HCT116 (cell line): Measurements from ENCODE around the gene FGF3. TPM values are rescaled to one million over a fixed set of nuclear protein-coding genes. Genes with fewer than 3 reads are reported as not detected.

Experiments
- ATAC-seq: fragments of 200-7000 bp; cut with Tn5 transposase; 2 replicates; pipeline ENCODE4 v1.9.1; 2020; ENCODE audit warnings: mild to moderate bottlenecking, moderate library complexity
- BruUV-seq: library from RNA; stranded (reverse); fragments of 400-500 nt; replicated peaks from 2 replicates; lab custom pipeline; 2021; lab: Mats Ljungman, UMichigan
- CTCF ChIA-PET: fragments of 300-600 bp; sonication (Branson Sonifier 250); formaldehyde crosslinking; loops from one replicate; lab custom pipeline; 2021; ENCODE audit warnings: antibody characterized with exemption; lab: Charles Lee
- POLR2A ChIA-PET: fragments of 300-600, 350-600 bp; sonication (Branson Sonifier 250); formaldehyde crosslinking; loops from one replicate; lab custom pipeline; 2021; ENCODE audit warnings: antibody characterized with exemption; lab: Charles Lee
- RAD21 ChIA-PET, 2 experiments: fragments of 300-600 bp; sonication (Branson Sonifier 250); formaldehyde crosslinking; loops; one replicate each; lab custom pipeline; 2023; ENCODE audit warnings: low total read pairs in 2 of 2; ENCODE audit not compliant: uncharacterized antibody in 2 of 2, unreplicated experiment in 2 of 2, low non-redundant PET in 1 of 2; lab: Charles Lee
- DNase-seq: peaks from one replicate; pipeline ENCODE4 v3.0.0-alpha.2; 2010; ENCODE audit warnings: low read depth, low spot score
- H2AFZ ChIP-seq: fragments of 200-600 bp; shearing (Covaris generic), sonication (generic); 2 replicates; pipeline ENCODE4 v1.6.1; 2017; ENCODE audit warnings: low read depth, mixed run types, mixed read lengths, antibody characterized with exemption, low read length; ENCODE audit not compliant: poor library complexity, severe bottlenecking
- H3K27ac ChIP-seq: 2 replicates; pipeline ENCODE4 v1.5.1; 2012; ENCODE audit warnings: low read depth, low read length
- H3K27me3 ChIP-seq: fragments of 200-600 bp; sonication (generic); 2 replicates; pipeline ENCODE4 v1.6.1; 2016; ENCODE audit warnings: mixed run types, low read length, mixed read lengths; ENCODE audit not compliant: insufficient read depth
- H3K36me3 ChIP-seq, 2 experiments: fragments of 200-500 bp in 1 of 2; fragments of 200-600 bp in 1 of 2; sonication (Bioruptor generic) in 1 of 2; sonication (generic) in 1 of 2; 2 replicates each; pipeline versions ENCODE4 v1.5.1 to v1.6.1; 2014 to 2016; ENCODE audit warnings: low read length in 2 of 2, inconsistent platforms in 1 of 2, mixed read lengths in 1 of 2, mixed run types in 1 of 2; ENCODE audit not compliant: insufficient read depth in 2 of 2, control insufficient read depth in 1 of 2
- H3K4me1 ChIP-seq, 2 experiments: fragments of 200-600 bp in 1 of 2; sonication (generic) in 1 of 2; 2 replicates each; pipeline versions ENCODE4 v1.5.1 to v1.6.1; 2012 to 2017; ENCODE audit warnings: low read length in 2 of 2, inconsistent platforms in 1 of 2, mild to moderate bottlenecking in 1 of 2, mixed read lengths in 1 of 2, mixed run types in 1 of 2, moderate library complexity in 1 of 2; ENCODE audit not compliant: insufficient read depth in 2 of 2, control insufficient read depth in 1 of 2
- H3K4me2 ChIP-seq: fragments of 200-600 bp; sonication (generic); 2 replicates; pipeline ENCODE4 v1.6.1; 2017; ENCODE audit warnings: mixed run types, low read length, mixed read lengths
- H3K4me3 ChIP-seq, 2 experiments: fragments of 200-600 bp in 1 of 2; sonication (generic) in 1 of 2; replicated peaks in 1 of 2; 2 replicates each; pipeline ENCODE4 v1.5.1; 2011 to 2016; ENCODE audit warnings: low read length in 2 of 2, control low read depth in 1 of 2, low read depth in 1 of 2, mild to moderate bottlenecking in 1 of 2, mixed read lengths in 1 of 2, mixed run types in 1 of 2
- H3K79me2 ChIP-seq: fragments of 200-600 bp; sonication (generic); 2 replicates; pipeline ENCODE4 v1.6.1; 2017; ENCODE audit warnings: mild to moderate bottlenecking, mixed run types, low read length, moderate library complexity, mixed read lengths; ENCODE audit not compliant: insufficient read depth
- H3K9ac ChIP-seq: fragments of 200-600 bp; sonication (generic); 2 replicates; pipeline ENCODE4 v1.6.1; 2016; ENCODE audit warnings: low read length, mixed read lengths
- H3K9me2 ChIP-seq: fragments of 200-600 bp; sonication (generic), shearing (Covaris generic); 2 replicates; pipeline ENCODE4 v1.6.1; 2017; ENCODE audit warnings: mixed run types, mild to moderate bottlenecking, moderate library complexity; ENCODE audit not compliant: insufficient read depth
- H3K9me3 ChIP-seq, 2 experiments: fragments of 200-500 bp in 1 of 2; fragments of 200-600 bp in 1 of 2; sonication (Bioruptor generic) in 1 of 2; sonication (generic) in 1 of 2; 2 replicates each; pipeline ENCODE4 v1.6.1; 2014 to 2017; ENCODE audit warnings: low read length in 2 of 2, mixed read lengths in 2 of 2, inconsistent platforms in 1 of 2, low read depth in 1 of 2, mild to moderate bottlenecking in 1 of 2, mixed run types in 1 of 2, moderate library complexity in 1 of 2; ENCODE audit not compliant: control insufficient read depth in 1 of 2, insufficient read depth in 1 of 2
- H4K20me1 ChIP-seq: fragments of 200-600 bp; sonication (generic), shearing (Covaris generic); 2 replicates; pipeline ENCODE4 v1.6.1; 2017; ENCODE audit warnings: mixed run types, mild to moderate bottlenecking, moderate library complexity; ENCODE audit not compliant: insufficient read depth
- ATF3 ChIP-seq: IDR thresholded peaks from 2 replicates; pipeline ENCODE4 v1.6.1; 2012
- CBX3 ChIP-seq: IDR thresholded peaks from 2 replicates; pipeline ENCODE4 v1.6.1; 2012; ENCODE audit warnings: low read depth
- CEBPB ChIP-seq: IDR thresholded peaks from 2 replicates; pipeline ENCODE4 v1.6.1; 2012; ENCODE audit warnings: low read depth
- CTCF ChIP-seq, 3 experiments: fragments of 200-600 bp in 1 of 3; sonication (generic) in 1 of 3; IDR thresholded peaks in 2 of 3; conservative IDR thresholded peaks in 1 of 3; 2 replicates each; pipeline ENCODE4 v1.5.1; 2012 to 2017; ENCODE audit warnings: low read depth in 2 of 3, low read length in 2 of 3, antibody characterized with exemption in 1 of 3, borderline replicate concordance in 1 of 3, control low read depth in 1 of 3, mild to moderate bottlenecking in 1 of 3, mixed read lengths in 1 of 3, mixed run types in 1 of 3, moderate library complexity in 1 of 3; ENCODE audit not compliant: insufficient read depth in 1 of 3
- ELF1 ChIP-seq: IDR thresholded peaks from 2 replicates; pipeline ENCODE4 v1.6.1; 2012; ENCODE audit warnings: low read depth, borderline replicate concordance
- EZH2phosphoT487 ChIP-seq: fragments of 200-600 bp; IDR thresholded peaks from 2 replicates; pipeline ENCODE4 v1.6.1; 2018; ENCODE audit warnings: antibody characterized with exemption, borderline replicate concordance
- RAD21 ChIP-seq: IDR thresholded peaks from 2 replicates; pipeline ENCODE4 v1.6.1; 2012; ENCODE audit warnings: low read depth, mild to moderate bottlenecking
- REST ChIP-seq: IDR thresholded peaks from 2 replicates; pipeline ENCODE4 v1.6.1; 2012; ENCODE audit warnings: low read depth
- SIN3A ChIP-seq: IDR thresholded peaks from 2 replicates; pipeline ENCODE4 v1.6.1; 2012; ENCODE audit warnings: low read depth
- SRF ChIP-seq: IDR thresholded peaks from 2 replicates; pipeline ENCODE4 v1.6.1; 2012; ENCODE audit warnings: low read depth
- TCF7L2 ChIP-seq: IDR thresholded peaks from 2 replicates; pipeline ENCODE4 v1.7.0; 2011; ENCODE audit warnings: borderline replicate concordance, inconsistent platforms; ENCODE audit not compliant: insufficient read depth, insufficient read length; ENCODE audit errors: extremely low read depth
- ZFX ChIP-seq: fragments of 450-650 bp; IDR thresholded peaks from 2 replicates; pipeline ENCODE4 v1.6.1; 2017
- ZNF274 ChIP-seq: fragments of 200-500 bp; sonication (Bioruptor generic); IDR thresholded peaks from 2 replicates; pipeline ENCODE4 v1.6.1; 2014; ENCODE audit warnings: mild to moderate bottlenecking, low read depth, low read length, inconsistent platforms
- intact Hi-C: fragments of 100-400 bp; cut with micrococcal nuclease; formaldehyde crosslinking; loops from 2 replicates; pipeline ENCODE4 v1.10.0; 2022
- total RNA-seq: library from RNA; stranded (reverse); gene quantifications from one replicate; pipeline ENCODE4 v1.2.1, GENCODE V29; 2021; ENCODE audit not compliant: unreplicated experiment

FGF3 gene
- total RNA-seq, 1 experiment from 2014 or later, result not detected

- Histone ChIP-seq H3K4me1 (peaks cover 16 to 39% of the 10 kb centered on the region in 2 experiments), H3K4me3 (no peak overlapping the region), H3K4me2 (peak overlapping the region; percentile 74), H2AFZ (no peak overlapping the region), H3K79me2 (no peaks in the 10 kb centered on the region), H3K9me3 (no peaks in the 10 kb centered on the region), H3K27ac (no peak overlapping the region), H3K27me3 (no peaks in the 10 kb centered on the region; the same call in 1 of the 2 replicates), H3K9ac (no peak overlapping the region), H4K20me1 (no peaks in the 10 kb centered on the region), H3K36me3 (no peaks in the 10 kb centered on the region), H3K9me2 (no peaks in the 10 kb centered on the region)
- no peak for TF ChIP-seq CBX3
- ChIA-PET RAD21 (no interaction called here), CTCF (no interaction called here), POLR2A (interaction anchor here (0.6 kb wide), 1 partner anchor 8 kb away, joined by 3 read pairs; no protein-coding TSS in a partner anchor)
- no TSS peak for BruUV-seq
- no peak for ATAC-seq
- intact Hi-C loops, result no loop called here
- DNase-seq, result no peak
Observed at GRCh38 chr11:69825941-69826340, 6.7 kb upstream of the FGF3 start.

GRCh38 chr11:69825037-69825834 is 6.0 kb upstream of the FGF3 start:
- H3K9me2 ChIP-seq, result no peaks in the 10 kb centered on the region
- peak overlapping the region; percentile 1 to 43; a peak in 2 of 4 replicates for H3K4me3 ChIP-seq
- ChIA-PET CTCF (interaction anchor here (1.0 kb wide), 1 partner anchor 121 kb away, joined by 3 read pairs; no protein-coding TSS in a partner anchor), POLR2A (no interaction called here), RAD21 (no interaction called here)
- peak overlapping the region; percentile 18 for H2AFZ ChIP-seq
- intact Hi-C loops, result no loop called here
- H3K9me3 ChIP-seq, result no peaks in the 10 kb centered on the region
- peaks cover 16 to 39% of the 10 kb centered on the region in 2 experiments for H3K4me1 ChIP-seq
- no peaks in the 10 kb centered on the region; the same call in 1 of the 2 replicates for H3K27me3 ChIP-seq
- peak overlapping the region; percentile 74 for H3K4me2 ChIP-seq
- no peaks in the 10 kb centered on the region for H4K20me1 ChIP-seq
- no TSS peak for BruUV-seq
- H3K36me3 ChIP-seq, result no peaks in the 10 kb centered on the region
- no peaks in the 10 kb centered on the region for H3K79me2 ChIP-seq
- H3K9ac ChIP-seq, result peak overlapping the region; percentile 48
- peak; percentile 60 for DNase-seq
- no peak overlapping the region for H3K27ac ChIP-seq
- ATAC-seq, result peak; percentile 97
- TF ChIP-seq ATF3, result no peak
- TF ChIP-seq CBX3, result no peak; the same call in none of the 2 replicates
- no peak for TF ChIP-seq ZFX
- no peak for TF ChIP-seq CEBPB
- no peak for TF ChIP-seq ZNF274
- TF ChIP-seq CTCF (IDR thresholded peaks at IDR 0.05 in 2 of 3, conservative IDR thresholded peaks at IDR 0.05 in 1 of 3; ENCODE audit: borderline replicate concordance in 1 of 3, insufficient read depth in 1 of 3, low read depth in 2 of 3, low read length in 2 of 3), result no peak
- no peak for TF ChIP-seq EZH2phosphoT487
- no peak for TF ChIP-seq REST
- no peak for TF ChIP-seq SRF
- TF ChIP-seq SIN3A, result no peak
- TF ChIP-seq RAD21, result no peak
- no peak for TF ChIP-seq ELF1
- TF ChIP-seq TCF7L2, result peak; percentile 96
